Renal cortical epithelial cell (primary cell): Measurements from ENCODE around the gene MAP2K7. TPM values are rescaled to one million over a fixed set of nuclear protein-coding genes. Genes with fewer than 3 reads are reported as not detected.
"Not testable (repeated sequence)": the region's sequence is repeated elsewhere in the genome, so short reads cannot be mapped to it uniquely, and the experiment has no call there.

Source experiments
- DNase-seq: peaks from one replicate; pipeline ENCODE4 v3.0.0-alpha.2; 2011; ENCODE audit warnings: low read depth
- total RNA-seq: library from RNA; depleted of rRNA; stranded (reverse); fragments of >200 nt; gene quantifications from 2 replicates; pipeline ENCODE4 v1.2.3, GENCODE V29; 2014

The MAP2K7 gene
- total RNA-seq, 1 donor from 2014 or later = 19.0 TPM

DNA sequence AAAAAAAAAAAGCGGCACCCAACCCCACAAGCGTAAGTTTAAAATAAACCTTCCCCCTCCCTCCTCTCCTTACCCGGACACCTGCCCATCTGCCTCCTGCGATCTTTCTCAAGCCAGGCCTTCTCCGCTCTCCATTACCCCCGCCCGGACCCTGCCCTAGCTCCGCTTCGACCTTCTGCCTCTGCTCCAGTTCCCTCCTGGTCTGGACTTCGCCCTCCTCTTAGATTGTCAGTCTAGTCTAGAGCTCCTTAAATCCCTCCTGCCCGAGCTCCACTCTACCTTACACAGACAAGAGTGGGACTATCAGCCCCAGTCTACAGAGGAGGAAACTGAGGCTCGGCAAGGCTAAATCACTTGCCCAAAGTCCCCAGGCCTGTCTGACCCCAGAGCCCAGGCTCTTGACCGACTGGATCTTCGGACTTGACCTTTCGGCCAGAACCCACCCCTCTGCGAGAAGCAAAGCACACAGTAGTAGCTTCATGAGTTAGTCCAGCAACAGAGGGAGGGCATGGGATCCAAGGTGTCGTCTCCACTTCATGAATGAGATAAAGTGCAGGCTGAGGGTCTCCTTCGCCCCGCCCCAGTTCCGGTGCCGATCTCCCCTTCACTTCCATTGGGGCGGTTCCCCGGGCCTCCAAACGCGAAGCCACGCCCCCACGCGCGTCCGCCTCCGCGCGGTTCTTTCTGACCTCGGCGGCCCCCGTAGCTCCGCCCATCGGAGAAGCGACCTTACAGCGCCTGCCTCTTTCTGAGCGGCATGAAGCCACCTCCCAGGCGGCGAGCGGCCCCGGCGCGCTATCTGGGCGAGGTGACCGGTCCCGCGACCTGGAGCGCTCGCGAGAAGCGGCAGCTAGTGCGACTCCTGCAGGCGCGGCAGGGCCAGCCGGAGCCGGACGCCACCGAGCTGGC, 16.2 kb downstream of the MAP2K7 start, which contains the start of gene SNAPC2:
TSS of gene SNAPC2 (plus strand) at position 729 of the 909 bp plus-strand sequence. CDS start at position 758, 29 bp downstream.
- DNase-seq = peak; percentile 77

DNA sequence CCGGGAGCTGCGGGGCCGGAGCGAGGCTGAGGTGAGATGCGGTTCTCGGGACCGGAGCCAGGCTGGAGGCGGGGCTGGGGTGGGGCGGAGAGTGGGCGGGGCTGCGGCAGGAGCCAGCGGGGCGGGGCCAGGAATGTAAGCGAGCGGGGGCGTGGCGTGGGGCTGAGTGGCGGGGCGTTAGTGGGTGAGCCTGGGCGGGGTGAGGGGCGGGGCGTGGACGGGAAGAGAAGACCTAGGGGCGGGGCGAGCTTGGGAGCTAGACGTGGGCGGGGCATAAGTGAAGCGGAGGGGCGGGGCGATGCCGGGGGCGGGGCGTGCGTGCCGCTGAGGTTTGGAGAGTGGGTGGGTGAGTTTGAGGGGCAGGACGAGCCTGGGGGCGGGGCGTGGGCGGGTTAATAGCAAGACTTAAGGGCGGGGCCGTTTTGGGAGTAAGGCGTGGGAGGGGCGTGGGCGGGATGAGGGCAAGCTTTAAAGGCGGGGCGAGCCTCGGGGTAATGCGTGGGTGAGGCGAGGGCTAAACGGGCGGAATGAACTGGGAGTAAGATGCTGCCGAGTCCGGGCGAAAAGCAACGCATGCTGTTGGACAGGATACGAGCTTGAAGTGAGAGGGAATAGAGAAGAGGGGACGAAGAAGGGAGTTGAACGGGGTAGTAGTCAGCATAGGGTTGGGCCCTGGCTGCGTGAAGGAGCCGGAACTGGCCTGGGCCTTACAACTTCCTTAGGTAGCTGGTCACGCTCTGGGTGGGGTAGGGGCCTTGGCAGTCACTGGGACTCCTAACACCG, 17.0 kb downstream of the MAP2K7 start:
- peak; percentile 82 for DNase-seq

DNA sequence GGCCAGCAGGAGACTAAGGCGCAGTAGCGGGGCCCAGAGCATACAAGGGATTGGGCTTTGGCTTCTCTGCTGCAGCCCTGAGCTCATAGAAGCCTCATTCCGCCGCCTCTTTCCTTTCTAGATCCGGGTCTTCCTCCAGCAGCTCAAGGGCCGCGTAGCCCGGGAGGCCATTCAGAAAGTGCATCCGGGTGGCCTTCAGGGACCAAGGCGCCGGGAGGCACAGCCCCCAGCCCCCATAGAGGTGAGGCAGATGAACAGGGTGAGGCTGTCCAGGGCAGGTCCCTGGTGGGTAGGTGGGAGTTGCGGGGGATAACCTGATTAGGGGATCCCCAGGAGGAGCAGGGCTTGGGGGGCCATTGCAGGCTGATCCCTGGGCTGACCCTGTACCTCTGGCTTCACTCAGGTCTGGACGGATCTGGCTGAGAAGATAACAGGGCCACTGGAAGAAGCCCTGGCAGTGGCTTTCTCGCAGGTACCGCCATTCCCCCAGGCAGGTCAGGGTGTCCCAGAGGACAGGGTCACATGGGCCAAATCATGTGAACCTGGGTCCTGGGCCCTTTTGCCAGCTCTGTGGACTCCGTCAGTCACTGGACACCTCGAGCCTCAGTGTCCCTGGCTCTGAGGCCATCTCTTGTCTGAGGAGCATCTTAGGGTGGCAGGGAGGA, 17.8 kb downstream of the MAP2K7 start:
- DNase-seq = no peak

DNA sequence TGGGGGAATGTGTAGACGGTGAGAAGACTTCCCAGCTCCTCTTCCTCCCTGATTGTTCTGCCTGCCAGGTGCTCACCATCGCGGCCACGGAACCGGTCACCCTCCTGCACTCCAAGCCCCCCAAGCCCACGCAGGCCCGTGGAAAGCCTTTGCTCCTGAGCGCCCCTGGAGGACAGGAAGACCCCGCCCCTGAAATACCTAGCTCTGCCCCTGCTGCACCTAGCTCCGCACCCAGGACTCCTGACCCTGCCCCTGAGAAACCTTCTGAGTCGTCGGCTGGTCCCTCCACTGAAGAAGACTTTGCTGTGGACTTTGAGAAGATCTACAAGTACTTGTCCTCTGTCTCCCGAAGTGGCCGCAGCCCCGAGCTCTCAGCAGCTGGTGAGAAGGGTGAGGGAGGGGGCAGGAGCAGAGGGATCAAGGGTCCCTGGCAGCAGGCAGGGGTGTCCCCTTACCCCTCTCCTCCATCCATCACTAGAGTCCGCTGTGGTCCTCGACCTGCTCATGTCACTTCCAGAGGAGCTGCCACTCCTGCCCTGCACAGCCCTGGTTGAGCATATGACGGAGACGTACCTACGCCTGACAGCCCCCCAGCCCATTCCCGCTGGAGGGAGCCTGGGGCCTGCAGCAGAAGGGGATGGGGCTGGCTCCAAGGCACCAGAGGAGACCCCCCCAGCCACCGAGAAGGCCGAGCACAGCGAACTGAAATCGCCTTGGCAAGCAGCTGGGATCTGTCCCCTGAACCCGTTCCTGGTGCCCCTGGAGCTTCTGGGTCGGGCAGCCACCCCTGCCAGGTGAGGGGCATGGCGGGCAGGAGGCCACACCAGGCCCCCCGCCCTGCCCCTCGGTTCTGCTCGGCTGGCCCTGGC, 18.5 kb downstream of the MAP2K7 start:
- no peak for DNase-seq

DNA sequence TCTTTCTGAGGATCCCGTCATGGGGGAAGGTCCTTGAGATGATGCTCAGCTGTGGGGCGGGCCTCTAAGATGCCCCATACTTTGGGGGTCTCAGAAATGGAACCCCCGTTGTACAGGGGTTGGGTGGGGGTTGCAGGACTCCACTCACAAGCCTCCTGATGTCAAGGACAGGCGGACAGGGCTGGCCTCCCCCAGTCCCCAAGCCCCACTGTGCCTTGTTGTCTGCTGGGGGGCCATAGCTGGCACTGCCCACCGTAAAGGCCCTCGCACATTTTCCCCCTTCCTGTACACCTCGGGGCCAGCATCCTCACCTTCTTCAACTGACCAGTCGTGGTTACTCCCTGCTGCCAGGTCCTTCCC, 19.1 kb downstream of the MAP2K7 start:
- no peak for DNase-seq

DNA sequence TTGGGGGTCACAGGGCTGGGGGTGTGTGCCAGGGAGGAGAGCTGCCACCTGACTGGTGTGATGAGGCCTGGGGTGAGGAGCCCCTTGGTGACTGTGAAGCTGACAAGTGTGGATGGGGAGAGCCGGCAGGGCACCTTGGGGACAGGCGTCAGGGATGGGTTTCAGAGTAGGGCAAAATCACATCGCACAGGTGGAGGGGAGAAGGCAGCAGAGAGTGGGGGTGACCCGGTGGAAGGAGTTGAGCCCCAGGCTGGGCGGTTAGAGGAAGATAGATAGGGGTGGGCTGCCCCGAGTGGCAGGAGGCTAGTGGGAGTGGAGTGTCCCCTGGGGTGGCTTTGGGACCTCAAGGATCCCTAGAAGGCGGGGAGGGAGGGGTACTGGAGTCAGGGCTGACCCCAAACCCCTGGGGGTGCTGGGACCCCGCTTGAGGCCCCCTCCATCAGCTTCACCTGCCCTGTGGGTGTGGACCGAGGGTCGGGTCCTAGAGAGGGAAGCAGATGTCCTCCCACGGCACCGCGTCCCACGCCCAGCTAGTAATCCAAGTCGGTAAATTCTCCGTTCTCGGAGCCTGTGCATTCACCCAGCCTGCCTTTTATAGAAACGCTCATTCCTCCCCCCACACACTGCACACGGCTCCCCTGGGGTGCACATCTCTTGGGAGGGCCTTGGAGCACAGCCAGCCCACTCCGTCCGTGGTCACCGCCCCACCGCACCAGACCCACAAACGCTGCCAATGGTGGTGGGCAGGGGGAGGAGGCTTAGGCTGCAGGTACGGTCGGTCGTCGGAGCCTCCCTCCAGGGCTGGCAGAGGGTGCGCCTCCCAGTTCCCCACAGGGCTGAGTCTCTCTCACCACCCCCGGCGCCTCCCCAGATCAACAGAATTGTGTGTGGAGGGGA, 19.9 kb downstream of the MAP2K7 start:
- no peak for DNase-seq

DNA sequence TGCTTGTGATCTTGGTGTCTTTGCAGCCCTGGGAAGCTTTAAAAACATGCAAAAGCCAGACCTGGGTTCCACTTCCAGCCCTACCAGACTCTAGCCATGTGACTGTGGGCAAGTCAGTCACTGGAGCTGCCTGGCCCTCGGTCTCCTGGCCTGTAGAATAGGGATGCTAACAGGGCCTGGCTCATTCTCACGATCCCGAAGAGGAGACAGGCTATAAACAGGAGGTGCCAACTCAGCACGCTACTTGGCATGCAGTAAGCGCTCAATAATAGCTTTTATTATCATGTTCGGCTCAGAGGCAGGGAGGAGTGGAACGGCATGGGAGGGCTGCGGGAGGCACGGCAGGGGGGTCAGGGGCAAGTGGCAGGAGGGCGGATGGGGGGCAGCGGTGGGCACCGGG, 20.6 kb downstream of the MAP2K7 start:
- no peak for DNase-seq

DNA sequence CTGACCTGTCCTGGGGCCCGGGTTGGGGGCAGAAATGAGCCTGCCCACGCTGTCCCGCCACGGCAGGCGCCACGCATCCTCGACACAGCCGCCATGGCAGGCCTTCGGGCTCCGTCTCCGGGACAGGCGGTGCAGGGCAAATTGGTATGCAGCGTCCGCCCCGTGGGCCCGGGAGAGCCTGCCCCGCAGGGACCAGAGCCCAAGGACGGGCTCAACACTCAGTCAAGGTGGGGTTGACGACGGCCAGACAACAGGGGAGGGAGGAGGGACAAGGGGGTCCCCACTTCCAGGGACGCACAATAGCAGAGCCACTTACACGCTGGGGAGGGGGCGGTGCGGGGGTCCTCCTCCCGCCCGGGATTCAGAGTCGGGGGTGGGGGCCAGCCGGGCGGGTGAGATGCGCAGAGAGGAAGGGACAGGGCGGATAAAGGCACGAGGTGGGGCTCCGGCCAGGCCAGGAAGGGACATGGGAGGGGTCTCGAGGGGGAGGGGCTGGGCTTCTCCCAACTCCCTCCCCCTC, 21.0 kb downstream of the MAP2K7 start:
- DNase-seq = no peak

DNA sequence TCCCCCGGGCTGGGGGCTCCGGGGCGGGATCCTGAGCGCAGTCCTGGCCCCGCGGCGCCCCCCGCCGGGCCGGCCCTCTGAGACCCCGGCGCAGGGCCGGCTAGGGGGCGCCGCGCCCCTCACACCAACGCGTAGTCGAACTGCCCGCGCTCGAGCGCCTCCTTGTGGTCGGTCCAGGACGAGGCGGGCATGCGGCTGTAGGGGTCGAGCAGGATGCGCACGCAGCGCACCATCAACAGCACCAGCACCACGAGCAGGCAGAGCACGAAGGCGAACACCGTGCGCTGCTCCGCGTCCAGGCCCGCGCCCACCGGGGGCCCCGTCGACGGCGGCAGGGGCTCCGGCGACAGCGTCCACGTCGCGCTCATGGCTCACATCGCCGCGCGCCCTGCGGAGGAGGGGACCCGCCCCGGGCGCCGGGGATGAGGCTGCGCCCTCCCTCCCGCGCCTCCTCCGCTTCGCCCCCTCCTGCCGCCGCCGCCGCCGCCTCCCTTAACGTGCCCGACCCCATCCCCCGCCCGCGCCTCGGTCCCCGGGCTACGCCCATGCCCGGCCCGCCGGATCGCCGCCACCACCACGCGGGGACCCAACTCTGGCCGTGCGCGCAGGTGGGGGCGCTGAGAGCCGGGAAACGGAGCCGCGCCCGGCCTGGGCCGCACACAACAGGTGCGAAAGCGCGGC, 21.6 kb downstream of the MAP2K7 start:
- DNase-seq = peak; percentile 40

DNA sequence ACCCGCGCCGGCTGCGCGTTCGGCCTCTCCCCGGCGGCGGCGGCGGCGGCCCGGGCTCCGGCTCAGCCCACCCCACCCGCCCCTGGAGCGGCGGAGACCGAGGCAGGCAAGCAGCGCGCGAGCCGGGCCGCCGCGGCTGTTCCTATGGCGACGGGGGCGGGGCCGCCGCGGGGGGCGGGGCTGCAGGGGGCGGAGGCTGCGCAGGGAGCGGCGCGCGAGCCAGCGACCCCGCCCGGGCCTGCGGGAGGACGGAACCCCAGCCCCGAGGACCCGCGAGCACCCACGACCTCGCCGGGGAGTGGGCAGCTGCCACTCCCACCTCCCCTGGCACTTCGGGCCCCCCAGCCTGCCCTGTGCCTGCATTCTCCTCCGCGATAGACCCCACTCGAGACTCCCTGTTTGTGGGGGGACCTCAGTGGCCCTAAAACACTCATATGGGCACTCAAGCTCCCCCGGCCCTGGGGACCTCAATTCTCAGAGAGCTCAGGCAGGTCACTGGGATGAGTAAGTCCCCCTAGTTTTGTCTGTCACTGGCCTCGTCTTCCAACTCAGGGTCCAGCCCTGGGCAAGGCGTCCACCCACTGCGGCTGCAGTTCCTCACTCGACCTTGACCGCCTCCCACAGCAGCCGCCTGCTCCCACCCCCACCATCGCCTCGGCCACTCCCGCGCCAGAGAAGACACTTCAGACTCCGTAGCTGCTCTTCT, 22.5 kb downstream of the MAP2K7 start, which contains the start of gene CTXN1:
TSS of gene CTXN1 (minus strand) at position 115 of the 706 bp plus-strand sequence. CDS start 597 bp downstream, outside the sequence.
- DNase-seq = no peak

DNA sequence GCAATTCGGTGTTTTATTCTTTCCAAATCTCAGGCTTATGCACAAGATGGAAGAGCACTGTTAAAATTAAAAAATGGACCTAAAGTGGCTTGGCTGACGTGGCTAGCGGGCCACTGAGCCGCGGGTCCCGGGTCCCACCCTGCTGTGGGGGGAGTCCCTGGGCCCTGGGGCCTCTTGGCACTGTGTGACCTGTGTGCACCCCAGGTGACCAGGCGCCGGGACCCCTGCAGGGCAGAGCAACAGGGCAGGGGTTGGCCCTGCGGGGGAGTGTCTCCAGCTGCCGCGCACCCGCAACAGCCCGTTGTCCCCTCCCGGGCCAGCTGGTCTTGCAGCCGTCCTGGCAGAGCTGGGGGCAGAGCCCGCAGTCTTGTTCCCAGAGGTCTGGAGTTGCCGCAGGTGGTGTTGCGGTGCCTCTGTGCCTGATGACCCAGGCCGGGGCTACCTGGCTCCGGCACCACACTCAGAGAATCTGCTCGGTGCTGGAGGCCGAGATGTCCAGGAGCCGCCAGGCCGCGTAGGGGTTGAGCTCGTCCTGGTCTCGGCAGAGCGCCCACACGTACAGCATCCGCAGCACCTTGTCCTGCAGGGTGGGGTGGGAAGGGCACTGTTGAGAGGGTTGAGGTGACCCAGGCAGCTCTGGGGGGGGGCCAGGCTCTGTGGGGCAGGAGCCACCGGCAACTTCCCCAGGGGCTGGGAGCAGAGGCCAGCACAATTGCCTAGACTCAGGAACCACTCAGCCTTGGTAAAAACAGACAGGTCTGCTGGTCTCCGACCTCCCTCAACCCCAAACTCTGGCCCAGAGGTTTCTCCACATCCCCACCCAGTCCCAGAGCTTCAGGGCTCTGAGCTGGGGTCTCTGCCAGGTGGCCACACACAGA, 23.3 kb downstream of the MAP2K7 start:
- no peak for DNase-seq

DNA sequence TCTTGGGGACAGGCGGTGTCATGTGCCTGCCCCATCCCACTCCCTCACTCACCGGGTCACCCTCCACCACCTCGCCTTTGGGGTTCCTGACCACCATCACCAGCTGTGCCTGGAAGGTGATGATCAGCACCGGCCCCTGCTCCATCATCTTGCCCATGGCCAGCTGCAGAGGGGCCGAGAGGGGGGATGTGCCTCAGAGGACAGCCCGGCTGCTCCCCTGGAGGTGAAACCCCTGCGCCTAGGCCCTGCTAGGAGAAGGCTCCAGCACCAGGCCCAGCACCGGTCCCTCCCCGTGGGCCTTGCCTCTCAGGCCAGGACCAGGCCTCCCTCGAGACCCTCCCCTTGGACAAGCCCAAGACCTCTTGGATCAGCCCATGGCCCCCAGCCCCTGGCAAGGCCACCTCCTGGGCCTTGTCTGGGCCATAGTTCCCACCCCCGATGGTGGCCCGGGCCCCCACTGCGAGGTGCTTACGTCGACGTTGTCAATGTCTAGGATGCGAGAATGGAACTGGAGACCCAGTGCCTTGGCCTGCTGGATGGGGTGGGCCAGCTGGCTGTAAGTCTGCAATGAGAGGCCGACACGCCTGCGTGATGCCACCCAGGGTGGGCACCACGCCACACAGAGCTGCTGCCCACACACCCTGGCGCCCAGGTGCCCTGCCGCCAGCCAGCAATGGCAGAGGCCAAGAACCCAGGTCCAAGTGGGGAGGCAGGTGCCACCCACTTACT, 24.1 kb downstream of the MAP2K7 start:
- no peak for DNase-seq

DNA sequence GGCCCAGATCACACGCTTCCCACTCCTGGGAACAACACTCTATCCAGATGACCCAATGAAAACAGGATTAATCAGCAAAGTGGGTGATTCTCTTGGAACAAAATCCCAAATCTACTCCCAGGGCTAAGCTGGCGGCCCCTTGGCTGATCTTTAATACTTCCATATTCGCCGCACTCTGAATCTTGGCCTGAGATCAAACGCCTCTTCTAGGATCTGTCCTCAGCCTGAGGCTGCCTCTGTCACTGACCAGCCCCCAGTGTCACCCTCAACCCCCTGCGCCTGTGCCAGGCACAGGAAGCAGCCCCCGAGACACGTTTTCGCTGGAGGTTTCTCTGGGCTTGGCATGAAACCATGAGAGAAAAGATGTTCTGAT, 24.6 kb downstream of the MAP2K7 start:
- DNase-seq = no peak

DNA sequence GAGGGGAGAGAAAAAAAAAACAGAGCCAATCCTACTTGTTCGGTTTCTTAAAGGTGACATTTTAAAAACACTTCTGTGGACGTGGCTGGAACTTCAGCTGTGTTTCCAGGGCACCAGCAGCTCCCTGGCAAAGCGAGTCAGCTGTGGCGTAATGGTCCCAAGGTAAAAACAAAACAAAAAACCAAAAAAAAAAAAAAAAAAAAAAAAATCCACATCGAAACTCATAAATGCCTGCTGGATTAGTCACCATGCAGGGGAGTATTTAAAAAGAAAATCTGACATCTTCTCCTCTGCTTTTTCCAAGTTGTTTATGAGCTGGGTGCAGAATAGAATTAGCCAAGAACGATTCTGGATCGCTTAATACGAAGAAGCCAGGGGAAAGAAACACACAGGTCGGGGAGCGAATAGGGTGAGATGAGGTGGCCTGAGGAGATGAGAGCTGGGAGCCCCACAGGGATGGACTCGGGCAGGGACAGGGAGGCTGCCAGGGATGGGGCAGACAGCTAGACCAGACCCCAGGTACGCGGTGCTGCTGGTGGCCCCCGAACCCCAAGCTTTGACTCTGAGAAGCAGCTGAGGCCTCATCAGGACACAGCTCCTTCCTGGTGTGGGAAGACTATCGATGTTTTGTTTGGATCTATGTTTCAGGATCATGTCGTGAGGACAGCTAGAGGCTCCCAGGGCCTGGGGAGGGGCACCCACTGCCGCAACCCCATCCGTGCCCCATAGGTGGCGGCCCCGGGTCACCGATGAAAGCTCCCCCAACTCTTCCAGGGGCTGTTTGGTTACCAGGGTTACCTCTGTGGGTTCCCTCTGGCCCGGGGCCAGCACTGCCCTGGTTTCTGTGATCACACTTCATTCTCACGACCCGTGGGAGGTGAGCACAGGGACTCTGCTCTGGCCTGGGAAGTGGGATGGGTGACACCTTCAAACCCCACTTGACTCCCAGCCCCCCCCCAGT, 25.3 kb downstream of the MAP2K7 start:
- DNase-seq = peak; percentile 86

DNA sequence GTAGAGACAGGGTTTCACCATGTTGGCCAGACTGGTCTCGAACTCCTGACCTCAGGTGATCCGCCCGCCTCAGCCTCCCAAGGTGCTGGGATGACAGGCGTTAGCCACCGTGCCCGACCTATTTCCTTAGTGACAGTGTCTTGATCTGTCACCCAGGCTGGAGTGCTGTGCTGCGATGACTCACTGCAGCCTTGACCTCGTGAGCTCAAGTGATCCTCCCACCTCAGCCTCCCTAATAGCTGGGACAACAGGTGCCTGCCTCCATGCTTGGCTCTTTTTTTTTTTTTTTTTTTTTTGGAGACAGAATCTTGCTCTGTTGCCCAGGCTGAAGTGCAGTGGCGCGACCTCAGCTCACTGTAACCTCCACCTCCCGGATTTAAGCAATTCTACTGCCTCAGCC, 26.4 kb downstream of the MAP2K7 start:
- not testable (repeated sequence) for DNase-seq

DNA sequence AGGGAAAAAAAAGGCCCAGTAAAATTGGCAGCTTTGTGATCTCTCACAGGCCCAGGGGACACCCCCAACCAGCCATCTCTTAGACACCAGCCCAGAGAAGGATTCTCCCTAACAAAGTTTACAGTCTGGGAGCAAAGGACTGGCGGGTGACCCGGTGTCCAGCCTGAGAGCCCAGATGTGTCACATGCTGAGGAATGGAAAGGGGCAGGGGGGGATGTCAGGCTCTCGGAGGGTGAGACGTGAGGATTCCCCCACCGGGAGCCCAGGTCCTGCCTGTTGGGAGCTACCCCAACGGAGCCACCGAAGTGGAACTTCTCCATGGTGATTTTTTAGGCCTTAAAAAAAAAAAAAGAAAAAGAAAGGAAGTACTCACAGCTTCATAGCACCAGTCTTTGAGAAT, 27.1 kb downstream of the MAP2K7 start:
- DNase-seq = no peak
